ENCODE data around the gene PPHLN1. TPM values are rescaled to one million over a fixed set of nuclear protein-coding genes. Genes with fewer than 3 reads are reported as not detected.
"Not testable (repeated sequence)": the region's sequence is repeated elsewhere in the genome, so short reads cannot be mapped to it uniquely, and the experiment has no call there.

The PPHLN1 gene
- total RNA-seq, 2 donors from 2014 or later: 43.4 to 45.3 TPM

DNA sequence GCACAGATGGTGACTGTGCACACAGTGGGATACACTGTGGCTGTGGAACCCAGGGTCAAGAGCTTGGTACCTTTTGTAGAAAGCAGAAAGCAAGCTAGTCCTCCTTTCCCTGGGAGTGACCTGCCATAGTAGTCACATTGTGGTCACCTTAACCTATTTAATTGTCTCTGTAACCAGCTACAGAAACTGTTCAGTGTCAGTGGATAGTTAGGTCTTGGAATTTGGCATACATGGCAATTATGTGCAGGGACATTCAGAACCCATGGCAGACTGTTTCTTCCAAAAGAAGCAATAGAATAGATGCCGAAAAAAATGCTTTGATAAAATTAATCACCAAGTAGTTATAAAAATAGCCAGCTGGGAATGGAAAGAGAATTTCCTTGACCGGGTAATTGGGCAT lies 30.4 kb downstream of the PPHLN1 start:
- no peak for DNase-seq (ENCODE audit: low spot score)
- intact Hi-C loops (cut with DNase I): no loop called here

DNA sequence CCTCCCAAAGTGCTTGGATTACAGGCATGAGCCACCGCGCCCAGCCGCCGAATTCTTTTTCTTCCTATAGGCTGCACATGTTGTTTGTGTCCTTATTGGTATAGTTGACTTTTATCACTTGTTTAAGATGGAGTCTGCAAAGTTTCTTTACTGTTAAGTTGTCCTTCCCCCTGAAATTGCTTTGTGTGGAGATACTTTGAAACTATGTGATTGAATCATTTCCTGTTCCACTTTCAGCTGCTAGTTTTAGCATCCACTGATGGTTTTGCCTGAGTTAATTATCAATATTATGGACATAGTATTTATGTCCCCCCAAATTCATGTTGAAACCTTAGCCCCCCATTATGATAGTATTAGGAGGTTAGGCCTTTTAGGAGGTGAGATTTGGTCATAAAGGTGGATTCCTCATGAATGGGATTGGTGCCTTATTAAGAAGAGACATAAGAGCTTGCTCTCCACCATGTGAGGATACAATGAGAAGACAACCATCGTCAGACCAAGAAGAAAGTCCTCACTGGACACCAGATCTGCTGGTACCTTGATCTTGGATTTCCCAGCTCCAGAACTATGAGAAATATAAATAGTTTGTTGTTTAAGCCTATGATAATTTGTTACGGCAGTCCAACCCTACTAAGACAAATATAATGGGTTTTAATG lies 34.9 kb downstream of the PPHLN1 start:
- intact Hi-C loops (cut with DNase I): no loop called here
- no peak for DNase-seq (ENCODE audit: low spot score)

- intact Hi-C loops (cut with DNase I): no loop called here
- DNase-seq (ENCODE audit: low spot score): no peak
These were observed 36.1 kb downstream of the PPHLN1 start for GRCh38 chr12:42361909-42362646.

DNA sequence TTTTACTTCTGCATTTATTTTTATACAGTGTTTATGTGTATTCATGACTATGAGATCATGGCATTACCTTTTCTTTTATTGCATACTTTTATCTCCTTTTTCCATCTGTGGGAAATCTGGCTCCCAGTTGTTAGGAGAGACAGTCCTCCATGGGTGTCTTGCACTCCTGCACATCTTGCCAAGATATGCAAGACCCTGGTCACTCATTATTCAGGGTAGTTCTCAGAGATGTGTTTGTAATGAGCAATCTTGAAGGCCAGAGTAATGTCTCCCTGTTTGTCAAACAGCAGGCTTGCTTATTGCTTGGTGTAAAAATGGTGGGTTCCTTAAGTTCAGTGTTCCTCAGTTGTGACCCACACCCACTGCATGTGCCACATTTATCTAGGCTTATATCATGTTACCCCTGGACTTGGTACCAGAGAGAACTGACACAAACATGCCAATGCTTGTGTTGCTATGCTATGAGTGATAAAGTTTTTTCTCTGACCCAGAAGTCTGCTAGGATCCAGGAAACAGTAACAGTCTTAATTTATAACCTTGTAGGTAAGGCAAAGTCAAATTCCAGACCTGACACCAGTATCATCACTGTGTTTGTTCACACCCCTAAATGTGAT lies 36.8 kb downstream of the PPHLN1 start:
- intact Hi-C loops (cut with DNase I): no loop called here
- no peak for DNase-seq (ENCODE audit: low spot score)

GRCh38 chr12:42364692-42365091 lies 38.7 kb downstream of the PPHLN1 start:
- DNase-seq (ENCODE audit: low spot score): no peak
- intact Hi-C loops (cut with DNase I): no loop called here

DNA sequence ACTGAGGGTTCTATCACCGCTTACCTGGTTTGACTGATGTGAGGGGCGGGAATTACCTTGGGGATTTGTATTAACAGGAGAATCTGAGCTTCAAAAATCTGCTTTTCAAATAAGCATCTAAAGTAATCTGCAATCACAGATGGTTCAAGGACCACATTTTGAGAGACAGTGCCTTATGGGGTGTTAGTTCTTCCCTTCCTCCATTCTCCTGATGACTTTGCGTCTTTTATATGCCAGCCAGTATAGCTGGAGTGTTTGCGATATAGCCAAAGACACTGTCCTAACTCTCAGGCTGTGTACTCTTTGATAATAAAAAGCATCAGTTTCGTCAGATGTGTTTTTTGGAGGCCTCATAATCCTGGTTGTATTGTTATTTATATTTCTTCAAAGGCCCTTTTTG lies 39.5 kb downstream of the PPHLN1 start:
- intact Hi-C loops (cut with DNase I): no loop called here
- no peak for DNase-seq (ENCODE audit: low spot score)

DNA sequence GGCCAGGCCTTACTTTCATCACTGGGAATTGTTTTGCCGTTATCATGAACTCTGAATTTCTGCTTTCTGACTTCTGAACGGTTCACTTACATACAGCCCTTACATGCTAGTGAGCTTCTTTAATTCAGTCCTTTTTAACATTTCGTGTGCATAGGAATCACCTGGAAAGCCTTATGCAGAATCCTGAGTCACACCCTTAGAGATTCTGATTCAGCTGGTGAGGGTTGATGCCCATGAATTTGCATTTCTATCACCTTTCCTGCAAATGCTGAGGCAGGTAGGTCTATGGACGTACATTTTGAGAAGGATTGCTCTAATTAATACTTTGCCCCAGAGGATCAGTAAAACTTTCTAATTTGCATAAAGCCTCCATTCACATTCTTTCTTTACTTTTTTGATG lies 44.0 kb downstream of the PPHLN1 start:
- DNase-seq (ENCODE audit: low spot score): no peak
- intact Hi-C loops (cut with DNase I): no loop called here

DNA sequence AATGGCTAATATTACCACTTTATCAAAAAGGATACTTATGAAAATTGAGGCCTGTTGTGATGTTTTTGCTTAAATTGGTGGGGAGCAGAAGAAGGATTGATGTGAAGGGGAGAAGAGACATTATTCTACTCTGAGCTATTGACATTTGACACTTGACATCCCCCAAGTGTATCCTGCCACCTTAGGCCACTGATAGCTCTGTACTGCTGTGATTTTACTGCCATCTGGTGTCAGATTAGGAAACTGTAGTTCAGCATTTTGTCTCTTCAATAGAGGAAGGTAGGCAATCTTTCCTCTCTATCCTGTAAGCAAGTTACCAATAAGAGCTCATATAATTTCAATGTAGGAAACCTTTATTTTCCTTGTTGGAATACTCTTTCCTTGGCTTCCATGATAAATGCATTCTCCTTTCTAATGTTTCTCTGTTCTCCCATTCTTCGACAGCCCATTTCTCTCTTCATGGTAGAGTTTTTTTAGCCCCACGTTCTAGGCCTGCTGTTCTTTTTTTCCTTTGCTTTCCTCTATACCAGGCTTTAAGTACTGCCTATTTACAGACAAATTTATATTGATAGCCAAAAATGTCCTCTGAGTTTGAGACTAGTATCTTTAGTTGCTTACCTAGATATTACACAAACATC lies 46.3 kb downstream of the PPHLN1 start:
- no peak for DNase-seq (ENCODE audit: low spot score)
- intact Hi-C loops (cut with DNase I): no loop called here

GRCh38 chr12:42373669-42374068 lies 47.7 kb downstream of the PPHLN1 start:
- no peak for DNase-seq (ENCODE audit: low spot score)
- intact Hi-C loops (cut with DNase I): no loop called here

DNA sequence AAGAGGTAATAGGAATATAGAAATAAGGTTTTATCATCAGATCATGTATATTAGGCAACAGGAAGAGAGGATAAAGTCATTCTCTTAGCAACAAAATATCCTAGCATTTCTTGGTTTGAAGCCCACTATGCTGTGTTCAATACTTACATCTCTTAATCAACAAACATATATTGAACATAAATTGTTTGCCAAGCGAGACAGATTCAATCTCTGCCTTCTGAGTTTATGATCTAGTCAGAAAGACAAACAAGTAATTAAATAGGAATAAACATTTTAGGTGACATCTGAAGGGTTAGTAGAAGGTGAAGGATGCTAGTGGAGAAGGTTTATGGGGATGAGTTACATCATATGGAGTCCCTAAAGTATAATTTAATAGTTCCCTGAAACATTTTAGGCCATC lies 54.8 kb downstream of the PPHLN1 start:
- no peak for DNase-seq (ENCODE audit: low spot score)
- intact Hi-C loops (cut with DNase I): no loop called here

DNA sequence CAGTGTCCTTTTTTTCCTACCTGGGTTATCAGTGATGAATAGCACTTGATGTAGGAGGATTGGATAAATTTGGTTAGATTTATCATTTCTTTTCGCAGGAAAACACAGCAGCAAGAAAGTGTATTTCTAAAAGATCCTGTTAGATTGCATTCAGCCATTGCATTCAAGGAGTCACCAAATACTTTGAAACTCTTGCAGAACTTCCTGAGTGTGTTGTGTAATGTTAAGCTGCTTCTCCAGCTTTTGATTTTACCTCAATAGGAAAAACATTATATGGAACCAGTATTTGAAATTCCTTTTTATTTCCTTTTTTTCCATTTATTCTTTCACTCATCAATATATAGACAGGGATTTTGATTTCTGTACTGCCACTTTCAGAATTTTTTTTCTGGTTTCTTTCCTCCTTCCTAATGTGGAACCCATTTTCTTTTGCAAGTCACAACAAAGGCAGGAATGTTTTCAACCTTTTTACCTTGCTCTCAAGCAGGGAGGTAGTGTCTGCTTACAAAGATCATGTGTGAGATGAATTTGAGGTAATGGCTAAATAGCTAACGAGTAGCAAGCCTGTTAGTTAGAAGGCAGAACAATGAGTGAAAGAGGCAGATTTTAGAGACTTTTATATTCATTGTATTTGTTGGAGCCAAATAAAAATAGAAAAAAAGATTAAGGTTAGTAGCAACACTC lies 56.2 kb downstream of the PPHLN1 start:
- intact Hi-C loops (cut with DNase I): no loop called here
- no peak for DNase-seq (ENCODE audit: low spot score)

- no peak for DNase-seq (ENCODE audit: low spot score)
- intact Hi-C loops (cut with DNase I): no loop called here
These were observed 59.4 kb downstream of the PPHLN1 start for GRCh38 chr12:42385326-42385841.

DNA sequence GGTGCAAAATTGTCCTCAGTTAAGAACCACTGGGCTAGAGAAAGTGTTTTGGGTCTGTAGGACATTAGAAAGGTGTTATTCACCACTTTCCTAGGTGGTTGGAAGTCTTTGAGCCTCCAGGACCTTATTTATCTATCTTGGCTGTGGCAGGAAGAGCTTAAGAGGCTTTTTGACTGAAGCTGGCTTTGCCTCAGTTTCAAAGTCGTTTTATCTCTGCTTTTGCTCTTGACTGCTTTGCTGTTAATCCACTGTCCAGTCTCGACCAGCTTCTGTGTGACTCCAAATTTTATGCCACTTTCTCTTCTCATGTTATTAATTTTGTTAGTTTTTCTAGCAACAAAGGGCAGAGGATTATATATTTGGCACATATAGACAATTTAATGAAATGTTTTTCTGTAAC lies 60.3 kb downstream of the PPHLN1 start:
- intact Hi-C loops (cut with DNase I): no loop called here
- DNase-seq (ENCODE audit: low spot score): no peak

DNA sequence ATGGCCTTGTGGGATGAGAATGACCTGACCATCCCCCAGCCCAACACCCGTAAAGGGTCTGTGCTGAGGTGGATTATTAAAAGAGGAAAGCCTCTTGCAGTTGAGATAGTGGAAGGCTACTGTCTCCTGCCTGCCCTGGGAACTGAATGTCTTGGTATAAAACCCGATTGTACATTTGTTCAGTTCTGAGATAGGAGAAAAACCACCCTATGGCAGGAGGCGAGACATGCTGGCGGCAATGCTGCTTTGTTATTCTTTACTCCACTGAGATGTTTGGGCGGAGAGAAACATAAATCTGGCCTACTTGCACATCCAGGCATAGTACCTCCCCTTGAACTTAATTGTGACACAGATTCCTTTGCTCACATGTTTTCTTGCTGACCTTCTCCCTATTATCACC lies 62.1 kb downstream of the PPHLN1 start:
- intact Hi-C loops (cut with DNase I); DNase-seq (ENCODE audit: low spot score): not testable (repeated sequence)

- no peak for DNase-seq (ENCODE audit: low spot score)
- intact Hi-C loops (cut with DNase I): no loop called here
These were observed 68.5 kb downstream of the PPHLN1 start for GRCh38 chr12:42394429-42394828.

GRCh38 chr12:42396473-42397259 lies 70.7 kb downstream of the PPHLN1 start:
- DNase-seq (ENCODE audit: low spot score): no peak
- intact Hi-C loops (cut with DNase I): no loop called here

DNA sequence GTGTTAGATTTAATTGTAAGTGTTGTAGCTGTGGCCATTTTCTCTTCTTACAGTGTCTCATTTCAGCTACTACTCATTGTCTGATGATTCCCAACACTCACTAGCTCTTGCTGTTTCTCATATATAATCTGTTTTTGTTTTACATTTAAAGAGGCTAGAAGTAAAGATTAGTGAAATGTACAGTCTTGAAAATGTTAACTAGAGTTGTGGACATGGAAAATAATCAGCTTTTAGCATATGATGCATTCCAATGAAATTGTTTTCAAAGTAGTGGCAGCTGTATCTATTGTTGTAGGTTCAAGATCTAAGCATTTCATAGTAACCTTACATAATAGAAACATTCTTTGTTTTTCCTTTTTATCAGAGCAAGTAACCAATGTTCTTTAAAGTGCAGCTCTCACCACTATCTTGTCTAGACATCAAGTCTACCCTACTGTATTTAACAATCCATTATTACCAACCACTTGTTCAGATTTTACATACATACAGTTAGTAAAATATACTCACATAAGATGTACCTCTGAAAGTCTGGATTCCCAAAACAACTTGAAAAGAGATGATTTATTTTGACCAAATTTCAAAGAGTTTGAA lies 76.9 kb downstream of the PPHLN1 start:
- intact Hi-C loops (cut with DNase I): no loop called here
- DNase-seq (ENCODE audit: low spot score): no peak

GRCh38 chr12:42407306-42407705 lies 81.3 kb downstream of the PPHLN1 start:
- intact Hi-C loops (cut with DNase I): no loop called here

More at GRCh38 chr12:42407306-42407705, 81.3 kb downstream of the PPHLN1 start:
- no peak for DNase-seq (ENCODE audit: low spot score)

Data from posterior vena cava (tissue), 2 donors.